ENCODE data around the gene MRGPRG.

GRCh38 chr11:3226846-3227567 lies 8.4 kb upstream of the MRGPRG start:
- TF ChIP-seq EZH2 (IDR thresholded peaks at IDR 0.05; ENCODE audit: low read length, missing control alignments) (no peak), CTCF (conservative IDR thresholded peaks at IDR 0.05 in 1 of 2, IDR thresholded peaks at IDR 0.05 in 1 of 2; ENCODE audit: low read depth in 1 of 2, low read length in 2 of 2) (no peak)

Data from fibroblast of lung (primary cell).